Activated CD4-positive, alpha-beta T cell treated with anti-CD3 and anti-CD28 coated beads, Interleukin-2, amount 50 U/mL, for 1 hour (primary cell): Measurements from ENCODE around the gene SYT13.
A peak's percentile ranks its signal among the peaks of the same experiment; 100 is the strongest.

ENCODE experiments used
- DNase-seq: peaks from one replicate; pipeline ENCODE4 v3.0.0-alpha.2; 2020

The SYT13 gene

GRCh38 chr11:45305874-45306623 lies 19.9 kb upstream of the SYT13 start:
- no peak for DNase-seq

- no peak for DNase-seq
These were observed 18.8 kb upstream of the SYT13 start for GRCh38 chr11:45304992-45305335.

GRCh38 chr11:45304111-45304991 lies 18.2 kb upstream of the SYT13 start:
- no peak for DNase-seq

GRCh38 chr11:45303316-45303715 lies 17.2 kb upstream of the SYT13 start:
- DNase-seq, result no peak

- DNase-seq, result no peak
These were observed 15.6 kb upstream of the SYT13 start for GRCh38 chr11:45301537-45302246.

GRCh38 chr11:45300715-45301114 lies 14.6 kb upstream of the SYT13 start:
- no peak for DNase-seq

- DNase-seq, result no peak
These were observed 12.6 kb upstream of the SYT13 start for GRCh38 chr11:45298718-45299117.

- no peak for DNase-seq
These were observed 9.9 kb upstream of the SYT13 start for GRCh38 chr11:45296075-45296474.

GRCh38 chr11:45294499-45294898 lies 8.4 kb upstream of the SYT13 start:
- DNase-seq, result no peak

- peak; percentile 53 for DNase-seq
These were observed 7.5 kb upstream of the SYT13 start for GRCh38 chr11:45293566-45294192.

GRCh38 chr11:45290586-45290985 lies 4.4 kb upstream of the SYT13 start:
- no peak for DNase-seq

GRCh38 chr11:45289369-45289768 lies 3.2 kb upstream of the SYT13 start:
- DNase-seq, result no peak

- DNase-seq, result no peak
These were observed 2.2 kb upstream of the SYT13 start for GRCh38 chr11:45288339-45288738.

GRCh38 chr11:45287316-45287903 lies 1.3 kb upstream of the SYT13 start:
- no peak for DNase-seq

GRCh38 chr11:45285250-45285828 lies 802 bp downstream of the SYT13 start:
- no peak for DNase-seq

GRCh38 chr11:45282081-45282480 lies 4.1 kb downstream of the SYT13 start:
- no peak for DNase-seq

GRCh38 chr11:45280449-45280848 lies 5.7 kb downstream of the SYT13 start:
- DNase-seq, result no peak

- DNase-seq, result no peak
These were observed 6.5 kb downstream of the SYT13 start for GRCh38 chr11:45279645-45280044.

- DNase-seq, result no peak
These were observed 7.4 kb downstream of the SYT13 start for GRCh38 chr11:45278714-45279113.

GRCh38 chr11:45275828-45276227 lies 10.3 kb downstream of the SYT13 start:
- DNase-seq, result no peak

GRCh38 chr11:45274206-45274605 lies 11.9 kb downstream of the SYT13 start:
- DNase-seq, result no peak

- no peak for DNase-seq
These were observed 12.6 kb downstream of the SYT13 start for GRCh38 chr11:45273509-45273908.
